Measurements from ENCODE around the gene PACS1. TPM values are rescaled to one million over a fixed set of nuclear protein-coding genes. Genes with fewer than 3 reads are reported as not detected.
A peak's percentile ranks its signal among the peaks of the same experiment; 100 is the strongest.
"Not testable (repeated sequence)": the region's sequence is repeated elsewhere in the genome, so short reads cannot be mapped to it uniquely, and the experiment has no call there.

PACS1 gene
- total RNA-seq, 2 donors from 2014 or later: 104 to 114 TPM

- Mint-ChIP-seq H3K27ac (peak overlapping the region; percentile 98), H3K36me3 (ENCODE audit: insufficient read depth in 2 of 2) (peaks cover 10 to 22% of the 10 kb centered on the region in 2 donors), H3K4me3 (peak overlapping the region; percentile 92 to 94), H3K9me3 (no peaks in the 10 kb centered on the region), H3K27me3 (ENCODE audit: low read depth) (no peaks in the 10 kb centered on the region), H3K4me1 (ENCODE audit: low read depth) (peaks cover 62% of the 10 kb centered on the region)
- no peak for DNase-seq
- ATAC-seq (replicated peaks in 1 of 2): no peak
These were observed 2.0 kb downstream of the PACS1 start for GRCh38 chr11:66072081-66072480.

GRCh38 chr11:66072518-66072917 lies 2.4 kb downstream of the PACS1 start:
- Mint-ChIP-seq H3K27me3 (ENCODE audit: low read depth) (no peaks in the 10 kb centered on the region), H3K4me1 (ENCODE audit: low read depth) (peaks cover 62% of the 10 kb centered on the region), H3K9me3 (no peaks in the 10 kb centered on the region), H3K36me3 (ENCODE audit: insufficient read depth in 2 of 2) (peaks cover 12 to 19% of the 10 kb centered on the region in 2 donors), H3K4me3 (peak overlapping the region; percentile 92 to 94), H3K27ac (peak overlapping the region; percentile 98)
- no peak for ATAC-seq (replicated peaks in 1 of 2)
- no peak for DNase-seq

GRCh38 chr11:66073669-66074068 lies 3.6 kb downstream of the PACS1 start:
- H3K27me3 Mint-ChIP-seq (ENCODE audit: low read depth): no peaks in the 10 kb centered on the region
- ATAC-seq (replicated peaks in 1 of 2) (no peak), DNase-seq (no peak)
- H3K4me1 Mint-ChIP-seq (ENCODE audit: low read depth): peaks cover 63% of the 10 kb centered on the region
- H3K27ac Mint-ChIP-seq: peak overlapping the region; percentile 98
- H3K9me3 Mint-ChIP-seq: no peaks in the 10 kb centered on the region
- peak overlapping the region in 1 of 2 donors; percentile 40 for H3K4me3 Mint-ChIP-seq
- H3K36me3 Mint-ChIP-seq (ENCODE audit: insufficient read depth in 2 of 2): peaks cover 12 to 19% of the 10 kb centered on the region in 2 donors

GRCh38 chr11:66075273-66075672 lies 5.2 kb downstream of the PACS1 start:
- Mint-ChIP-seq H3K27me3 (ENCODE audit: low read depth) (no peaks in the 10 kb centered on the region), H3K4me1 (ENCODE audit: low read depth) (peaks cover 70% of the 10 kb centered on the region), H3K36me3 (ENCODE audit: insufficient read depth in 2 of 2) (peaks cover 11 to 20% of the 10 kb centered on the region in 2 donors), H3K9me3 (no peaks in the 10 kb centered on the region), H3K27ac (no peak overlapping the region), H3K4me3 (no peak overlapping the region)
- ATAC-seq (replicated peaks in 1 of 2): no peak
- no peak for DNase-seq

- ATAC-seq (replicated peaks in 1 of 2) (no peak), DNase-seq (no peak)
- Mint-ChIP-seq H3K36me3 (ENCODE audit: insufficient read depth in 2 of 2) (peaks cover 5 to 16% of the 10 kb centered on the region in 2 donors), H3K4me1 (ENCODE audit: low read depth) (peaks cover 82% of the 10 kb centered on the region), H3K4me3 (no peak overlapping the region), H3K9me3 (no peaks in the 10 kb centered on the region), H3K27me3 (ENCODE audit: low read depth) (no peaks in the 10 kb centered on the region), H3K27ac (no peak overlapping the region)
These were observed 6.5 kb downstream of the PACS1 start for GRCh38 chr11:66076561-66076960.

- Mint-ChIP-seq H3K36me3 (ENCODE audit: insufficient read depth in 2 of 2) (peaks cover 5 to 8% of the 10 kb centered on the region in 2 donors), H3K27me3 (ENCODE audit: low read depth) (no peaks in the 10 kb centered on the region), H3K4me3 (peak overlapping the region in 1 of 2 donors; percentile 22), H3K9me3 (no peaks in the 10 kb centered on the region), H3K27ac (peak overlapping the region; percentile 30), H3K4me1 (ENCODE audit: low read depth) (peaks cover 82% of the 10 kb centered on the region)
- DNase-seq: no peak
- ATAC-seq (replicated peaks in 1 of 2): no peak
These were observed 7.9 kb downstream of the PACS1 start for GRCh38 chr11:66077927-66078326.

GRCh38 chr11:66078949-66079348 lies 8.9 kb downstream of the PACS1 start:
- Mint-ChIP-seq H3K27ac (peak overlapping the region; percentile 18), H3K4me1 (ENCODE audit: low read depth) (peaks cover 82% of the 10 kb centered on the region), H3K4me3 (peak overlapping the region; percentile 7 to 59)
- not testable (repeated sequence) for DNase-seq; H3K27me3 Mint-ChIP-seq (ENCODE audit: low read depth); H3K9me3 Mint-ChIP-seq; H3K36me3 Mint-ChIP-seq (ENCODE audit: insufficient read depth in 2 of 2); ATAC-seq (replicated peaks in 1 of 2)

- H3K4me3 Mint-ChIP-seq: peak overlapping the region; percentile 88 to 92
- H3K27ac Mint-ChIP-seq: peak overlapping the region; percentile 88
- peaks cover 89% of the 10 kb centered on the region for H3K4me1 Mint-ChIP-seq (ENCODE audit: low read depth)
- H3K9me3 Mint-ChIP-seq: no peaks in the 10 kb centered on the region
- peak; percentile 60 to 68 for ATAC-seq (replicated peaks in 1 of 2)
- DNase-seq: peak; percentile 67 to 73
- no peaks in the 10 kb centered on the region for H3K27me3 Mint-ChIP-seq (ENCODE audit: low read depth)
- H3K36me3 Mint-ChIP-seq (ENCODE audit: insufficient read depth in 2 of 2): peaks cover 5 to 7% of the 10 kb centered on the region in 2 donors
These were observed 10.2 kb downstream of the PACS1 start for GRCh38 chr11:66080055-66080817.

GRCh38 chr11:66081505-66081904 lies 11.4 kb downstream of the PACS1 start:
- peak overlapping the region; percentile 88 to 92 for H3K4me3 Mint-ChIP-seq
- DNase-seq (peak; percentile 76 to 78), ATAC-seq (replicated peaks in 1 of 2) (peak; percentile 87 to 94)
- H3K9me3 Mint-ChIP-seq: no peaks in the 10 kb centered on the region
- peaks cover 5 to 7% of the 10 kb centered on the region in 2 donors for H3K36me3 Mint-ChIP-seq (ENCODE audit: insufficient read depth in 2 of 2)
- H3K4me1 Mint-ChIP-seq (ENCODE audit: low read depth): peaks cover 87% of the 10 kb centered on the region
- peak overlapping the region; percentile 88 for H3K27ac Mint-ChIP-seq
- H3K27me3 Mint-ChIP-seq (ENCODE audit: low read depth): no peaks in the 10 kb centered on the region

GRCh38 chr11:66082946-66083698 lies 13.1 kb downstream of the PACS1 start:
- ATAC-seq (replicated peaks in 1 of 2) (no peak), DNase-seq (no peak)
- H3K4me1 Mint-ChIP-seq (ENCODE audit: low read depth): peaks cover 87% of the 10 kb centered on the region
- H3K27me3 Mint-ChIP-seq (ENCODE audit: low read depth): no peaks in the 10 kb centered on the region
- H3K4me3 Mint-ChIP-seq: peak overlapping the region in 1 of 2 donors; percentile 5
- no peaks in the 10 kb centered on the region for H3K9me3 Mint-ChIP-seq
- H3K27ac Mint-ChIP-seq: peak overlapping the region; percentile 92
- H3K36me3 Mint-ChIP-seq (ENCODE audit: insufficient read depth in 2 of 2): peaks cover 2 to 6% of the 10 kb centered on the region in 2 donors

GRCh38 chr11:66083767-66084166 lies 13.7 kb downstream of the PACS1 start:
- ATAC-seq (replicated peaks in 1 of 2): no peak
- DNase-seq: no peak
- H3K27ac Mint-ChIP-seq: peak overlapping the region; percentile 92
- H3K36me3 Mint-ChIP-seq (ENCODE audit: insufficient read depth in 2 of 2): peaks cover 2 to 4% of the 10 kb centered on the region in 2 donors
- H3K9me3 Mint-ChIP-seq: no peaks in the 10 kb centered on the region
- H3K27me3 Mint-ChIP-seq (ENCODE audit: low read depth): no peaks in the 10 kb centered on the region
- H3K4me1 Mint-ChIP-seq (ENCODE audit: low read depth): peaks cover 87% of the 10 kb centered on the region
- H3K4me3 Mint-ChIP-seq: peak overlapping the region in 1 of 2 donors; percentile 5

GRCh38 chr11:66084821-66085475 lies 14.9 kb downstream of the PACS1 start:
- no peaks in the 10 kb centered on the region for H3K9me3 Mint-ChIP-seq
- H3K27ac Mint-ChIP-seq: peak overlapping the region; percentile 92
- no peaks in the 10 kb centered on the region for H3K27me3 Mint-ChIP-seq (ENCODE audit: low read depth)
- peaks cover 0 to 2% of the 10 kb centered on the region in 2 donors for H3K36me3 Mint-ChIP-seq (ENCODE audit: insufficient read depth in 2 of 2)
- H3K4me1 Mint-ChIP-seq (ENCODE audit: low read depth): peaks cover 80% of the 10 kb centered on the region
- H3K4me3 Mint-ChIP-seq: no peak overlapping the region
- ATAC-seq (replicated peaks in 1 of 2) (no peak), DNase-seq (no peak)
